ENCODE results near the gene CCDC149. TPM values are rescaled to one million over a fixed set of nuclear protein-coding genes. Genes with fewer than 3 reads are reported as not detected.
A peak's percentile ranks its signal among the peaks of the same experiment; 100 is the strongest.

CCDC149 gene
- total RNA-seq, 1 experiment from 2014 or later: 7.9 TPM

DNA sequence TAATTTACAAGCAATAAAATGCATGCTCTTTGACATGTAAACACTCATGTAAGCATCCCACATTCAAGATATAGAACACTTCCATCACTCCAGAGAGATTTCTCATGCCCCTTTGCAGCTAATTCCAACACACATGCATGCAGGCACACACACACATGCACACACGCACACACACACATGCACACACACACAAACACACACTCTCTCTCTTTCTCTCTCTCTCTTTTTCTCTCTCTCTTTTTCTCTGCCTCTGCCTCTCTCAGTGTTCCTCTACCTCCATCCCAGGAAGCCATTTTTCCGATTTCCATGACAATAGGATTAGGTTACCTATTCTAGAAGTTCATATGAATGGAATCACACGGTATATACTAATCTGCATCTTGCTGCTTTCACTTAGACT lies 129.3 kb downstream of the CCDC149 start:
- Histone ChIP-seq H3F3A (ENCODE audit: low read length, unreplicated experiment) (no peaks in the 10 kb centered on the region), H3K9me2 (replicated peaks; ENCODE audit: low read length) (no peaks in the 10 kb centered on the region), H3K27me3 (ENCODE audit: low read length) (no peaks in the 10 kb centered on the region), H3K27ac (ENCODE audit: low read length) (no peak overlapping the region), H3K79me2 (ENCODE audit: low read length) (no peaks in the 10 kb centered on the region), H2AFZ (ENCODE audit: low read length) (no peak overlapping the region), H3K9ac (ENCODE audit: low read length) (no peak overlapping the region), H4K20me1 (ENCODE audit: low read length) (no peaks in the 10 kb centered on the region), H3K9me3 (ENCODE audit: low read length) (no peaks in the 10 kb centered on the region), H3K4me2 (ENCODE audit: low read length) (no peak overlapping the region), H3K36me3 (ENCODE audit: low read depth, low read length) (no peaks in the 10 kb centered on the region), H3K4me1 (ENCODE audit: insufficient read depth, low read length) (peaks cover 26% of the 10 kb centered on the region), H3K4me3 (ENCODE audit: low read length) (no peak overlapping the region)
- ATAC-seq (no peak), DNase-seq (no peak)
- TF ChIP-seq, protein P1, sequence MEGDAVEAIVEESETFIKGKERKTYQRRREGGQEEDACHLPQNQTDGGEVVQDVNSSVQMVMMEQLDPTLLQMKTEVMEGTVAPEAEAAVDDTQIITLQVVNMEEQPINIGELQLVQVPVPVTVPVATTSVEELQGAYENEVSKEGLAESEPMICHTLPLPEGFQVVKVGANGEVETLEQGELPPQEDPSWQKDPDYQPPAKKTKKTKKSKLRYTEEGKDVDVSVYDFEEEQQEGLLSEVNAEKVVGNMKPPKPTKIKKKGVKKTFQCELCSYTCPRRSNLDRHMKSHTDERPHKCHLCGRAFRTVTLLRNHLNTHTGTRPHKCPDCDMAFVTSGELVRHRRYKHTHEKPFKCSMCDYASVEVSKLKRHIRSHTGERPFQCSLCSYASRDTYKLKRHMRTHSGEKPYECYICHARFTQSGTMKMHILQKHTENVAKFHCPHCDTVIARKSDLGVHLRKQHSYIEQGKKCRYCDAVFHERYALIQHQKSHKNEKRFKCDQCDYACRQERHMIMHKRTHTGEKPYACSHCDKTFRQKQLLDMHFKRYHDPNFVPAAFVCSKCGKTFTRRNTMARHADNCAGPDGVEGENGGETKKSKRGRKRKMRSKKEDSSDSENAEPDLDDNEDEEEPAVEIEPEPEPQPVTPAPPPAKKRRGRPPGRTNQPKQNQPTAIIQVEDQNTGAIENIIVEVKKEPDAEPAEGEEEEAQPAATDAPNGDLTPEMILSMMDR (conservative IDR thresholded peaks at IDR 0.05; ENCODE audit: low read depth, low read length): no peak
- TF ChIP-seq EZH2 (IDR thresholded peaks at IDR 0.05; ENCODE audit: low read length, unreplicated experiment) (no peak), EZH2phosphoT487 (IDR thresholded peaks at IDR 0.05; ENCODE audit: borderline replicate concordance, low read length) (no peak)
- POLR2A ChIA-PET (ENCODE audit: unreplicated experiment): no interaction called here
- intact Hi-C loops (cut with micrococcal nuclease): loop anchor here (5.0 kb wide), 1 partner anchor 186 kb away; no protein-coding TSS in a partner anchor
- CTCF ChIA-PET: no interaction called here
- no TSS peak for BruUV-seq (replicated peaks)

DNA sequence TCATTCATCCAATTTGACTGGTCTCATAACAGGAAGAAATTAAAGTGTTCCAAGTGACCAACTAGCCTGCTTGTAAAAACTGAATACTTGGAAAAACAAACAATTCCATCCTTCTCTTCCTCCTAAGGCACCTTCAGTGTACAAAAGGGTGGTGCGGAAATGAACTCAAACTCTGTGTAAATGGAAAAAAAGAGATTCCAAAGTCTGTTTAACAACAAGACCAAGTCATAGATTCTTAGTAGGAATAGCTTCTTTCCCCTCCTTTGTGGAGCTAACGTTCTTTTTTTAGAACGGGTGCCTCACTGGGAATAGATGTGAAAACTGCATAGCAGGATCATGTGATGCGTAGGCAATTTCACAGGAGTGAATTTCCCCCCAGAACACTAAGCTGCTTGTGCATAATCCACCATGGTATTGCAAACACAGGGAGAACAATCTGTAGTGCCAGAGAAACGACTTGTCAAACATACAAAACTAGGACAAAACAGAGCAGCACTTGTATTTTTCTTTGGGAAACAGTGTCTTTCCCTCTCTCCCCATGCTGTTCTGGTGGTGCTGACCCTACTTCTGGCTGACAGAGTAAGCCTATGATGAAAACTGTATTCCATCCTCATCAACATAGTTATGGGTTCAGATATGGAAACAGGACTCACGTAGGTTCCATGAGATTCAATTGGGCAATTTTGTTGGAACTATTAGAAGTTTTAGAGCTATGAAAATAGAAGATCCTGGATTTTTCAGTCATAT lies 130.7 kb downstream of the CCDC149 start:
- ATAC-seq: peak; percentile 82
- Histone ChIP-seq H3K79me2 (ENCODE audit: low read length) (no peaks in the 10 kb centered on the region), H3K36me3 (ENCODE audit: low read depth, low read length) (no peaks in the 10 kb centered on the region), H3K27ac (ENCODE audit: low read length) (peak overlapping the region; percentile 78), H3F3A (ENCODE audit: low read length, unreplicated experiment) (no peaks in the 10 kb centered on the region), H2AFZ (ENCODE audit: low read length) (no peak overlapping the region), H3K4me2 (ENCODE audit: low read length) (peak overlapping the region; percentile 21), H3K27me3 (ENCODE audit: low read length) (no peaks in the 10 kb centered on the region), H3K4me3 (ENCODE audit: low read length) (no peak overlapping the region), H3K4me1 (ENCODE audit: insufficient read depth, low read length) (peaks cover 26% of the 10 kb centered on the region), H3K9me2 (replicated peaks; ENCODE audit: low read length) (no peaks in the 10 kb centered on the region), H3K9me3 (ENCODE audit: low read length) (no peaks in the 10 kb centered on the region), H4K20me1 (ENCODE audit: low read length) (no peaks in the 10 kb centered on the region), H3K9ac (ENCODE audit: low read length) (peak overlapping the region; percentile 10; the same call in 1 of the 2 replicates)
- POLR2A ChIA-PET (ENCODE audit: unreplicated experiment): interaction anchor here (0.7 kb wide), 1 partner anchor 187 kb away, joined by 5 read pairs; no protein-coding TSS in a partner anchor
- BruUV-seq (replicated peaks): no TSS peak
- TF ChIP-seq, protein P1 (conservative IDR thresholded peaks at IDR 0.05; ENCODE audit: low read depth, low read length): no peak
- TF ChIP-seq EZH2 (IDR thresholded peaks at IDR 0.05; ENCODE audit: low read length, unreplicated experiment) (no peak), EZH2phosphoT487 (IDR thresholded peaks at IDR 0.05; ENCODE audit: borderline replicate concordance, low read length) (no peak)
- CTCF ChIA-PET: interaction anchor here (0.6 kb wide), 3 partner anchors 28 to 209 kb away, joined by 3 read pairs; no protein-coding TSS in a partner anchor
- intact Hi-C loops (cut with micrococcal nuclease): loop anchor here (1.0 to 5.0 kb wide), 2 partner anchors 29 to 185 kb away; no protein-coding TSS in a partner anchor
- DNase-seq: peak; percentile 72
